ENCODE measurements around the gene RMDN3. TPM values are rescaled to one million over a fixed set of nuclear protein-coding genes. Genes with fewer than 3 reads are reported as not detected.
A peak's percentile ranks its signal among the peaks of the same experiment; 100 is the strongest.

The RMDN3 gene
- total and polyA plus RNA-seq, 9 of the 15 experiments (the other 6 are each of a cell fraction or from before 2014, with no cell fraction given) = 8.1 to 38.2 (median 25.9) TPM

DNA sequence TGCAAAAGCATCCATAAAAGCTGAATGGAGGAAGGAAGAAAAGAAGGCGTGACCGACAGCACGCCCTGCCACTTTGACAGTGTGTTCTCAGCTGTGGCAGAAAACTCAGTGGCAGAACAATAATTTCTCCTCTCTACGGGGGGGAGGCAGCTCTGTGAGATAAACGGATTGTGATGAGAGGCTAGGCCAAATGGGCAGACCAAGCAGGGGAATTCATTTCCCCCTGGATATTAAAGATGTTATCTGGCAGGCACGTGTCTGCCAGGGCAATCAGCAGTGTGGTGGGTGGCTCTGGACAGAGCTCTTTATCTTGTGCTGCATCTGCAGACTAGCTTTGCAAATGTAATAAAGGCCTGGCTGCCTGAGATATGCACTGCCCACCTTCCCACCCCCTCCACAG lies 1.9 kb upstream of the RMDN3 start:
- H3K27ac ChIP-seq (ENCODE audit: extremely low read depth, low read depth, low read length) = peak overlapping the region; percentile 43; the same call in 2 of the 3 replicates
- no peaks in the 10 kb centered on the region for H3K27me3 ChIP-seq (ENCODE audit: control insufficient read depth in 2 of 2, insufficient read depth in 2 of 2, low read length in 2 of 2)
- CTCF ChIA-PET (ENCODE audit: low intra/inter-chr PET ratio) = no interaction called here
- H3K4me1 ChIP-seq (replicated peaks in 1 of 2; ENCODE audit: control insufficient read depth in 2 of 2, insufficient read depth in 2 of 2, low read length in 2 of 2) = peaks cover 29 to 35% of the 10 kb centered on the region in 2 experiments
- no peaks in the 10 kb centered on the region for H4K20me1 ChIP-seq (replicated peaks; ENCODE audit: control insufficient read depth, insufficient read depth, low read length)
- POLR2A ChIA-PET = interaction anchor here (0.6 to 1.5 kb wide), 8 partner anchors 8 to 314 kb away, joined by 3 to 5 read pairs (median 3); partner anchors contain the start of genes CCDC32 and VPS18
- no peak for FAIRE-seq
- BruUV-seq (replicated peaks) = no TSS peak
- peaks cover 16% of the 10 kb centered on the region for H3K36me3 ChIP-seq (ENCODE audit: control insufficient read depth, insufficient read depth, low read length)
- H3K9ac ChIP-seq (ENCODE audit: insufficient read depth in 1 of 2, low read depth in 2 of 2, low read length in 2 of 2) = peak overlapping the region; percentile 8 to 66; a peak in 1 of 4 replicates
- H3K9me1 ChIP-seq (ENCODE audit: control insufficient read depth, insufficient read depth, low read length) = no peaks in the 10 kb centered on the region
- H3K79me2 ChIP-seq (ENCODE audit: control insufficient read depth, insufficient read depth, low read length) = peaks cover 30% of the 10 kb centered on the region
- DNase-seq (ENCODE audit: extremely low read depth in 1 of 4, low spot score in 3 of 4) = no peak
- WGBS (ENCODE audit: insufficient coverage, low coverage, missing lambda C conversion rate) = 21% methylated on average over 6 of the region's 6 CpGs
- H3K4me2 ChIP-seq (ENCODE audit: insufficient read depth, low read length) = peak overlapping the region; percentile 18; the same call in 1 of the 2 replicates
- H2AFZ ChIP-seq (ENCODE audit: low read depth, low read length) = peak overlapping the region; percentile 78
- intact Hi-C loops (cut with micrococcal nuclease) (loop anchor here (10.0 kb wide), 1 partner anchor 192 kb away; the partner anchor contains the start of genes CCDC32 and RPUSD2), in situ Hi-C loops (cut with MboI) (no loop called here)
- ATAC-seq = no peak
- no peaks in the 10 kb centered on the region for H3K9me3 ChIP-seq (replicated peaks; ENCODE audit: control insufficient read depth, insufficient read depth, low read depth, low read length)
- no peak overlapping the region for H3K4me3 ChIP-seq
- TF ChIP-seq, protein P1, sequence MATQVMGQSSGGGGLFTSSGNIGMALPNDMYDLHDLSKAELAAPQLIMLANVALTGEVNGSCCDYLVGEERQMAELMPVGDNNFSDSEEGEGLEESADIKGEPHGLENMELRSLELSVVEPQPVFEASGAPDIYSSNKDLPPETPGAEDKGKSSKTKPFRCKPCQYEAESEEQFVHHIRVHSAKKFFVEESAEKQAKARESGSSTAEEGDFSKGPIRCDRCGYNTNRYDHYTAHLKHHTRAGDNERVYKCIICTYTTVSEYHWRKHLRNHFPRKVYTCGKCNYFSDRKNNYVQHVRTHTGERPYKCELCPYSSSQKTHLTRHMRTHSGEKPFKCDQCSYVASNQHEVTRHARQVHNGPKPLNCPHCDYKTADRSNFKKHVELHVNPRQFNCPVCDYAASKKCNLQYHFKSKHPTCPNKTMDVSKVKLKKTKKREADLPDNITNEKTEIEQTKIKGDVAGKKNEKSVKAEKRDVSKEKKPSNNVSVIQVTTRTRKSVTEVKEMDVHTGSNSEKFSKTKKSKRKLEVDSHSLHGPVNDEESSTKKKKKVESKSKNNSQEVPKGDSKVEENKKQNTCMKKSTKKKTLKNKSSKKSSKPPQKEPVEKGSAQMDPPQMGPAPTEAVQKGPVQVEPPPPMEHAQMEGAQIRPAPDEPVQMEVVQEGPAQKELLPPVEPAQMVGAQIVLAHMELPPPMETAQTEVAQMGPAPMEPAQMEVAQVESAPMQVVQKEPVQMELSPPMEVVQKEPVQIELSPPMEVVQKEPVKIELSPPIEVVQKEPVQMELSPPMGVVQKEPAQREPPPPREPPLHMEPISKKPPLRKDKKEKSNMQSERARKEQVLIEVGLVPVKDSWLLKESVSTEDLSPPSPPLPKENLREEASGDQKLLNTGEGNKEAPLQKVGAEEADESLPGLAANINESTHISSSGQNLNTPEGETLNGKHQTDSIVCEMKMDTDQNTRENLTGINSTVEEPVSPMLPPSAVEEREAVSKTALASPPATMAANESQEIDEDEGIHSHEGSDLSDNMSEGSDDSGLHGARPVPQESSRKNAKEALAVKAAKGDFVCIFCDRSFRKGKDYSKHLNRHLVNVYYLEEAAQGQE (IDR thresholded peaks at IDR 0.05; ENCODE audit: borderline replicate concordance) = no peak
- TF ChIP-seq, protein P1 (CRISPR knock-in tag; IDR thresholded peaks at IDR 0.05; ENCODE audit: low read depth) = no peak
- TF ChIP-seq TFAM (CRISPR knock-in tag; conservative IDR thresholded peaks at IDR 0.05) (no peak), MEIS2 (IDR thresholded peaks at IDR 0.05; ENCODE audit: partially characterized antibody) (peak; percentile 11), TRIM28 (IDR thresholded peaks at IDR 0.05) (no peak), NR1H2 (CRISPR knock-in tag; IDR thresholded peaks at IDR 0.05) (no peak), LEF1 (IDR thresholded peaks at IDR 0.05) (no peak), MYC (IDR thresholded peaks at IDR 0.05; ENCODE audit: low read depth, low read length) (peak; percentile 53; the same call in 1 of the 2 replicates), MYC (CRISPR knock-in tag; IDR thresholded peaks at IDR 0.05; ENCODE audit: borderline replicate concordance, low read depth) (no peak)
- TF ChIP-seq, protein P2, sequence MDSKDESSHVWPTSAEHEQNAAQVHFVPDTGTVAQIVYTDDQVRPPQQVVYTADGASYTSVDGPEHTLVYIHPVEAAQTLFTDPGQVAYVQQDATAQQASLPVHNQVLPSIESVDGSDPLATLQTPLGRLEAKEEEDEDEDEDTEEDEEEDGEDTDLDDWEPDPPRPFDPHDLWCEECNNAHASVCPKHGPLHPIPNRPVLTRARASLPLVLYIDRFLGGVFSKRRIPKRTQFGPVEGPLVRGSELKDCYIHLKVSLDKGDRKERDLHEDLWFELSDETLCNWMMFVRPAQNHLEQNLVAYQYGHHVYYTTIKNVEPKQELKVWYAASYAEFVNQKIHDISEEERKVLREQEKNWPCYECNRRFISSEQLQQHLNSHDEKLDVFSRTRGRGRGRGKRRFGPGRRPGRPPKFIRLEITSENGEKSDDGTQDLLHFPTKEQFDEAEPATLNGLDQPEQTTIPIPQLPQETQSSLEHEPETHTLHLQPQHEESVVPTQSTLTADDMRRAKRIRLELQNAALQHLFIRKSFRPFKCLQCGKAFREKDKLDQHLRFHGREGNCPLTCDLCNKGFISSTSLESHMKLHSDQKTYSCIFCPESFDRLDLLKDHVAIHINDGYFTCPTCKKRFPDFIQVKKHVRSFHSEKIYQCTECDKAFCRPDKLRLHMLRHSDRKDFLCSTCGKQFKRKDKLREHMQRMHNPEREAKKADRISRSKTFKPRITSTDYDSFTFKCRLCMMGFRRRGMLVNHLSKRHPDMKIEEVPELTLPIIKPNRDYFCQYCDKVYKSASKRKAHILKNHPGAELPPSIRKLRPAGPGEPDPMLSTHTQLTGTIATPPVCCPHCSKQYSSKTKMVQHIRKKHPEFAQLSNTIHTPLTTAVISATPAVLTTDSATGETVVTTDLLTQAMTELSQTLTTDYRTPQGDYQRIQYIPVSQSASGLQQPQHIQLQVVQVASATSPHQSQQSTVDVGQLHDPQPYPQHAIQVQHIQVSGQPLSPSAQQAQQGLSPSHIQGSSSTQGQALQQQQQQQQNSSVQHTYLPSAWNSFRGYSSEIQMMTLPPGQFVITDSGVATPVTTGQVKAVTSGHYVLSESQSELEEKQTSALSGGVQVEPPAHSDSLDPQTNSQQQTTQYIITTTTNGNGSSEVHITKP (IDR thresholded peaks at IDR 0.05; ENCODE audit: partially characterized antibody) = peak; percentile 18

All from K562 (cell line).